Astrocyte of the spinal cord (primary cell): Measurements from ENCODE around the gene ZNF628.
A peak's percentile ranks its signal among the peaks of the same experiment; 100 is the strongest.

Experiments used
- DNase-seq: peaks from one replicate; pipeline ENCODE4 v3.0.0; 2011; ENCODE audit warnings: low read depth, low spot score
- H3K4me3 ChIP-seq: 2 replicates; pipeline ENCODE4 v1.5.1; 2011; ENCODE audit warnings: low read depth, mild to moderate bottlenecking, low read length, moderate library complexity
- CTCF ChIP-seq: IDR thresholded peaks from 2 replicates; pipeline ENCODE4 v1.5.1; 2012; ENCODE audit warnings: low read depth, mild to moderate bottlenecking, low read length, inconsistent platforms
- in situ Hi-C: cut with HindIII; loops from 2 replicates; pipeline ENCODE4 v1.10.0; 2017; ENCODE audit warnings: low sequenced_read_pairs

The ZNF628 gene

GRCh38 chr19:55504981-55505380 lies 28.6 kb downstream of the ZNF628 start:
- H3K4me3 ChIP-seq = no peak overlapping the region
- in situ Hi-C loops = no loop called here
- no peak for DNase-seq
- no peak for TF ChIP-seq CTCF

GRCh38 chr19:55508120-55508519 lies 31.7 kb downstream of the ZNF628 start:
- TF ChIP-seq CTCF = no peak
- DNase-seq = no peak
- in situ Hi-C loops = no loop called here
- H3K4me3 ChIP-seq = no peak overlapping the region

GRCh38 chr19:55516878-55517620 lies 40.6 kb downstream of the ZNF628 start:
- TF ChIP-seq CTCF = peak; percentile 94
- H3K4me3 ChIP-seq = peak overlapping the region; percentile 24

GRCh38 chr19:55519451-55520311 lies 43.3 kb downstream of the ZNF628 start:
- peak; percentile 75 for DNase-seq
- in situ Hi-C loops = no loop called here
- no peak for TF ChIP-seq CTCF
- H3K4me3 ChIP-seq = no peak overlapping the region

More at GRCh38 chr19:55516878-55517620, 40.6 kb downstream of the ZNF628 start:
- in situ Hi-C loops = no loop called here
- peak; percentile 90 for DNase-seq

GRCh38 chr19:55520691-55521292 lies 44.4 kb downstream of the ZNF628 start:
- no peak overlapping the region for H3K4me3 ChIP-seq
- no peak for DNase-seq
- in situ Hi-C loops = no loop called here
- no peak for TF ChIP-seq CTCF

GRCh38 chr19:55525289-55526101 lies 49.1 kb downstream of the ZNF628 start:
- in situ Hi-C loops = no loop called here
- H3K4me3 ChIP-seq = no peak overlapping the region
- no peak for TF ChIP-seq CTCF
- DNase-seq = no peak
